Aorta (tissue), 5 donors: ENCODE measurements around the gene GFRA1. TPM values are rescaled to one million over a fixed set of nuclear protein-coding genes. Genes with fewer than 3 reads are reported as not detected.

Source experiments
- ATAC-seq: fragments of 200-7000 bp; cut with Tn5 transposase; one replicate; pipeline ENCODE4 v1.9.1; 2022; ENCODE audit warnings: moderate library complexity; ENCODE audit not compliant: low FRiP score
- DNase-seq, 2 donors: peaks; one replicate each; pipeline ENCODE4 v3.0.0-alpha.2; 2020
- H3K27ac ChIP-seq, 2 donors: one replicate each; pipeline ENCODE4 v1.5.1; 2013; ENCODE audit warnings: low read length in 2 of 2, mild to moderate bottlenecking in 2 of 2, moderate library complexity in 2 of 2, control low read depth in 1 of 2, inconsistent platforms in 1 of 2, low read depth in 1 of 2
- H3K27me3 ChIP-seq, 2 donors: one replicate each; pipeline ENCODE4 v1.6.1; 2013; ENCODE audit warnings: control low read depth in 1 of 2, low read length in 1 of 2, mild to moderate bottlenecking in 1 of 2, moderate library complexity in 1 of 2; ENCODE audit not compliant: insufficient read depth in 2 of 2, control insufficient read depth in 1 of 2
- H3K36me3 ChIP-seq, 2 donors: one replicate each; pipeline ENCODE4 v1.6.1; 2013; ENCODE audit warnings: control low read depth in 1 of 2, low read length in 1 of 2, mild to moderate bottlenecking in 1 of 2; ENCODE audit not compliant: insufficient read depth in 2 of 2, control insufficient read depth in 1 of 2
- H3K4me1 ChIP-seq, 2 donors: one replicate each; pipeline ENCODE4 v1.6.1; 2013; ENCODE audit warnings: low read length in 2 of 2, control low read depth in 1 of 2, mild to moderate bottlenecking in 1 of 2, moderate library complexity in 1 of 2; ENCODE audit not compliant: insufficient read depth in 2 of 2, control insufficient read depth in 1 of 2
- H3K4me3 ChIP-seq, 2 donors: one replicate each; pipeline ENCODE4 v1.5.1; 2013; ENCODE audit warnings: low read length in 2 of 2, control low read depth in 1 of 2, mild to moderate bottlenecking in 1 of 2
- H3K9me3 ChIP-seq: one replicate; pipeline ENCODE4 v1.6.1; 2013; ENCODE audit warnings: mild to moderate bottlenecking, low read length; ENCODE audit not compliant: control insufficient read depth
- WGBS, 2 donors: extraction: QIAGEN DNeasy Blood & Tissue Kit; methylation state at CpG; one replicate each; pipeline ENCODE4 v1.1.7; 2013; 5-methylcytosine and 5-hydroxymethylcytosine counted together
- intact Hi-C, 2 donors: fragments of 100-400 bp; cut with DNase I; formaldehyde crosslinking; loops; one replicate each; pipeline versions ENCODE4 v1.14.2 to v1.15.0; 2022
- polyA plus RNA-seq, 2 donors: library from polyadenylated mRNA; stranded (reverse); fragments of 200-250 nt; gene quantifications; one replicate each; pipeline ENCODE4 v1.2.3, GENCODE V29; 2013
- total RNA-seq, 2 donors: library from RNA; stranded (reverse); fragmentation: NEBNext Ultra II Directional; extraction: Animal tissue kit (Norgen Biotek cat#: 25700); gene quantifications; one replicate each; pipeline ENCODE4 v1.2.1, GENCODE V29; 2021
- donor health status: healthy with polysubstance abuse.
- donor health status: Bipolar disorder and iron deficiency.
- donor health status: DM: no; HTN: no; CAD: no.
- donor health status: DM: no; HTN: no; CAD: no.
- donor health status: DM: yes; HTN: yes; CAD: no.

The GFRA1 gene
- total and polyA plus RNA-seq, 4 donors = under 0.01 to 27.1 (median 5.2) TPM

- Histone ChIP-seq H3K27ac (no peak overlapping the region), H3K4me1 (no peaks in the 10 kb centered on the region), H3K4me3 (no peak overlapping the region), H3K27me3 (no peaks in the 10 kb centered on the region), H3K36me3 (no peaks in the 10 kb centered on the region), H3K9me3 (no peaks in the 10 kb centered on the region)
- WGBS, 2 donors = 96% methylated on average over 3 of the region's 3 CpGs
- no peak for DNase-seq
- intact Hi-C loops = no loop called here
- ATAC-seq = no peak
These were observed 248.6 kb downstream of the GFRA1 start for GRCh38 chr10:116024271-116024878.

DNA sequence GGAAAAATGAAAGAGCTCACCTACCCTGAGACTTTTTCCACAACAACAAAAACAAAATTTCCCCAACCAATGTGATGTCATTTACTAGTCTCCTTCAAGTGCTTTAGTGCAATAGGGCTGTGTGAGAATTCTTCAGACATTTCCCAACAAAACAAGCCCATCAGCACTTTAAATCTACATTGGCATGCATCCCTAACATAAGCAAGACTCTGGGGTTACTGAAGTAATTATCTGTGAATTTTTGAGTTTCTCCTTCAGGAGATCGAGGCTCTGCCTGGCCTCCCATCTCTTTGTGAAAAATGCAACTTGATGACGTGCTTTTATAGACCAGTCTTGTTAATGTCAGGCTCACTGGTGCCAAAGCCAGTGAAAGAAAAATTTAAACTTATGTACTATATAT is 255.6 kb downstream of the GFRA1 start:
- Histone ChIP-seq H3K4me3 (no peak overlapping the region), H3K27ac (no peak overlapping the region), H3K27me3 (no peaks in the 10 kb centered on the region), H3K36me3 (no peaks in the 10 kb centered on the region), H3K4me1 (no peaks in the 10 kb centered on the region), H3K9me3 (no peaks in the 10 kb centered on the region)
- no peak for DNase-seq
- intact Hi-C loops = no loop called here
- ATAC-seq = no peak
- 59 to 63% methylated on average over 2 of the region's 2 CpGs for WGBS, 2 donors

GRCh38 chr10:116015583-116016333 is 257.2 kb downstream of the GFRA1 start:
- DNase-seq (no peak), ATAC-seq (no peak)
- H3K27me3 ChIP-seq = no peaks in the 10 kb centered on the region
- H3K27ac ChIP-seq = no peak overlapping the region
- WGBS, 2 donors = 37 to 42% methylated on average over 7 of the region's 7 CpGs
- intact Hi-C loops = no loop called here
- no peak overlapping the region for H3K4me3 ChIP-seq
- H3K4me1 ChIP-seq = no peaks in the 10 kb centered on the region
- H3K9me3 ChIP-seq = no peaks in the 10 kb centered on the region
- H3K36me3 ChIP-seq = no peaks in the 10 kb centered on the region

GRCh38 chr10:116014871-116015582 is 258.0 kb downstream of the GFRA1 start:
- Histone ChIP-seq H3K27me3 (no peaks in the 10 kb centered on the region), H3K4me1 (no peaks in the 10 kb centered on the region), H3K36me3 (no peaks in the 10 kb centered on the region), H3K27ac (no peak overlapping the region), H3K4me3 (no peak overlapping the region), H3K9me3 (no peaks in the 10 kb centered on the region)
- no peak for ATAC-seq
- 40 to 47% methylated on average over 8 of the region's 8 CpGs for WGBS, 2 donors
- no peak for DNase-seq
- intact Hi-C loops = no loop called here

- no peak for DNase-seq
- Histone ChIP-seq H3K36me3 (no peaks in the 10 kb centered on the region), H3K4me3 (no peak overlapping the region), H3K27me3 (no peaks in the 10 kb centered on the region), H3K4me1 (no peaks in the 10 kb centered on the region), H3K9me3 (no peaks in the 10 kb centered on the region), H3K27ac (no peak overlapping the region)
- ATAC-seq = no peak
- 96 to 97% methylated on average over 2 of the region's 2 CpGs for WGBS, 2 donors
- intact Hi-C loops = no loop called here
These were observed 258.7 kb downstream of the GFRA1 start for GRCh38 chr10:116014326-116014725.

GRCh38 chr10:116011929-116012328 is 261.1 kb downstream of the GFRA1 start:
- intact Hi-C loops = no loop called here
- Histone ChIP-seq H3K4me3 (no peak overlapping the region), H3K9me3 (no peaks in the 10 kb centered on the region), H3K27ac (no peak overlapping the region), H3K4me1 (no peaks in the 10 kb centered on the region), H3K27me3 (no peaks in the 10 kb centered on the region), H3K36me3 (no peaks in the 10 kb centered on the region)
- ATAC-seq (no peak), DNase-seq (no peak)

- no peaks in the 10 kb centered on the region for H3K27me3 ChIP-seq
- no peaks in the 10 kb centered on the region for H3K9me3 ChIP-seq
- ATAC-seq = no peak
- intact Hi-C loops = no loop called here
- no peak overlapping the region for H3K27ac ChIP-seq
- no peak for DNase-seq
- no peak overlapping the region for H3K4me3 ChIP-seq
- 85 to 94% methylated on average over 9 of the region's 9 CpGs for WGBS, 2 donors
- H3K4me1 ChIP-seq = no peaks in the 10 kb centered on the region
- no peaks in the 10 kb centered on the region for H3K36me3 ChIP-seq
These were observed 265.6 kb downstream of the GFRA1 start for GRCh38 chr10:116007256-116007891.
